IMR-90 (cell line): ENCODE measurements around the gene CCDC33. TPM values are rescaled to one million over a fixed set of nuclear protein-coding genes. Genes with fewer than 3 reads are reported as not detected.
A peak's percentile ranks its signal among the peaks of the same experiment; 100 is the strongest.

Source experiments
- ATAC-seq: fragments of 200-7000 bp; cut with Tn5 transposase; 2 replicates; pipeline ENCODE4 v1.9.1; 2020; ENCODE audit warnings: low read depth, mild to moderate bottlenecking, moderate library complexity
- BruUV-seq: library from RNA; stranded (reverse); fragments of 400-500 nt; replicated peaks from 2 replicates; lab custom pipeline; 2021; lab: Mats Ljungman, UMichigan
- CTCF ChIA-PET: fragments of 300-600 bp; formaldehyde crosslinking; extraction: SDS; loops from one replicate; lab custom pipeline; 2021; ENCODE audit warnings: antibody characterized with exemption; lab: Yijun Ruan, JAX
- POLR2A ChIA-PET: fragments of 300-600 bp; sonication (Branson Sonifier 250); formaldehyde crosslinking; loops from one replicate; lab custom pipeline; 2022; ENCODE audit warnings: antibody characterized with exemption; ENCODE audit not compliant: unreplicated experiment; lab: Charles Lee
- DNase-seq: peaks from one replicate; pipeline ENCODE4 v3.0.0; 2013
- H2AFZ ChIP-seq: replicated peaks from 2 replicates; pipeline ENCODE3; 2013; ENCODE audit warnings: low read length, mild to moderate bottlenecking; ENCODE audit not compliant: poor library complexity
- H2AK5ac ChIP-seq: 2 replicates; pipeline ENCODE4 v1.6.1; 2013; ENCODE audit warnings: low read depth, low read length, inconsistent platforms
- H2AK9ac ChIP-seq: replicated peaks from 2 replicates; pipeline ENCODE3; 2013; ENCODE audit warnings: mild to moderate bottlenecking, low read depth, low read length, moderate library complexity; ENCODE audit not compliant: poor library complexity
- H2BK120ac ChIP-seq: 2 replicates; pipeline ENCODE4 v1.6.1; 2013; ENCODE audit warnings: low read depth, low read length, inconsistent platforms
- H2BK15ac ChIP-seq: 3 replicates; pipeline ENCODE4 v1.6.1; 2013; ENCODE audit warnings: low read depth, low read length, inconsistent platforms
- H2BK20ac ChIP-seq: 2 replicates; pipeline ENCODE4 v1.6.1; 2013; ENCODE audit warnings: low read depth, mild to moderate bottlenecking, inconsistent platforms, low read length, moderate library complexity
- H2BK5ac ChIP-seq: 2 replicates; pipeline ENCODE4 v1.6.1; 2013; ENCODE audit warnings: mild to moderate bottlenecking, low read depth, low read length, inconsistent platforms; ENCODE audit not compliant: poor library complexity, severe bottlenecking
- H3K14ac ChIP-seq: replicated peaks from 2 replicates; pipeline ENCODE4 v1.6.1; 2013; ENCODE audit warnings: low read depth, low read length, inconsistent platforms
- H3K18ac ChIP-seq: 2 replicates; pipeline ENCODE4 v1.6.1; 2013; ENCODE audit warnings: low read depth, low read length, control low read depth
- H3K23ac ChIP-seq: 2 replicates; pipeline ENCODE4 v1.6.1; 2013; ENCODE audit warnings: low read depth, low read length, inconsistent platforms
- H3K27ac ChIP-seq: 2 replicates; pipeline ENCODE4 v1.5.1; 2013; ENCODE audit warnings: mild to moderate bottlenecking, control low read depth, low read length; ENCODE audit not compliant: insufficient read depth
- H3K27me3 ChIP-seq: 2 replicates; pipeline ENCODE4 v1.6.1; 2013; ENCODE audit warnings: low read length; ENCODE audit not compliant: control insufficient read depth, insufficient read depth
- H3K36me3 ChIP-seq: 2 replicates; pipeline ENCODE4 v1.6.1; 2013; ENCODE audit warnings: low read length, mixed read lengths; ENCODE audit not compliant: control insufficient read depth, insufficient read depth
- H3K4ac ChIP-seq: 2 replicates; pipeline ENCODE4 v1.6.1; 2013; ENCODE audit warnings: low read depth, low read length, inconsistent platforms
- H3K4me1 ChIP-seq: 2 replicates; pipeline ENCODE4 v1.6.1; 2013; ENCODE audit warnings: low read length, mixed read lengths; ENCODE audit not compliant: control insufficient read depth, insufficient read depth
- H3K4me2 ChIP-seq: 2 replicates; pipeline ENCODE4 v1.6.1; 2013; ENCODE audit warnings: low read depth, mild to moderate bottlenecking, control low read depth, low read length, moderate library complexity
- H3K4me3 ChIP-seq: 2 replicates; pipeline ENCODE4 v1.5.1; 2013; ENCODE audit warnings: low read depth, mild to moderate bottlenecking, control low read depth, low read length, moderate library complexity; ENCODE audit not compliant: insufficient read depth
- H3K56ac ChIP-seq: 2 replicates; pipeline ENCODE4 v1.6.1; 2013; ENCODE audit warnings: low read length, inconsistent platforms; ENCODE audit not compliant: insufficient read depth; ENCODE audit errors: extremely low read depth
- H3K79me1 ChIP-seq, 2 experiments: 2 replicates each; pipeline ENCODE4 v1.6.1; 2013; ENCODE audit warnings: low read length in 2 of 2, inconsistent platforms in 1 of 2, low read depth in 1 of 2
- H3K9ac ChIP-seq: 2 replicates; pipeline ENCODE4 v1.6.1; 2013; ENCODE audit warnings: low read depth, low read length, control low read depth
- H3K9me1 ChIP-seq: 2 replicates; pipeline ENCODE4 v1.6.1; 2013; ENCODE audit warnings: low read length, inconsistent platforms; ENCODE audit not compliant: insufficient read depth
- H3K9me3 ChIP-seq: 2 replicates; pipeline ENCODE4 v1.6.1; 2013; ENCODE audit warnings: low read length; ENCODE audit not compliant: control insufficient read depth, insufficient read depth
- H4K20me1 ChIP-seq: 2 replicates; pipeline ENCODE4 v1.6.1; 2013; ENCODE audit warnings: low read length, inconsistent platforms; ENCODE audit not compliant: insufficient read depth
- H4K5ac ChIP-seq: 2 replicates; pipeline ENCODE4 v1.6.1; 2013; ENCODE audit warnings: mild to moderate bottlenecking, low read depth, low read length, control low read depth
- H4K8ac ChIP-seq, 2 experiments: 2 replicates each; pipeline ENCODE4 v1.6.1; 2013; ENCODE audit warnings: low read depth in 2 of 2, low read length in 2 of 2, control low read depth in 1 of 2, inconsistent platforms in 1 of 2
- H4K91ac ChIP-seq: 2 replicates; pipeline ENCODE4 v1.6.1; 2013; ENCODE audit warnings: low read depth, low read length, inconsistent platforms; ENCODE audit not compliant: insufficient read depth
- BHLHE40 ChIP-seq: fragments of 150-350 bp; IDR thresholded peaks from 2 replicates; pipeline ENCODE4 v1.6.1; 2016; ENCODE audit warnings: mild to moderate bottlenecking, low read depth, low read length
- CEBPB ChIP-seq: IDR thresholded peaks from 2 replicates; pipeline ENCODE4 v1.6.1; 2012; ENCODE audit warnings: low read depth, low read length, improper control_type of control experiment
- NFE2L2 ChIP-seq: fragments of 150-350 bp; IDR thresholded peaks from 2 replicates; pipeline ENCODE4 v1.6.1; 2016; ENCODE audit warnings: low read depth, mild to moderate bottlenecking, low read length
- RCOR1 ChIP-seq: IDR thresholded peaks from 2 replicates; pipeline ENCODE4 v1.6.1; 2012; ENCODE audit warnings: mild to moderate bottlenecking, low read length, improper control_type of control experiment; ENCODE audit not compliant: insufficient replicate concordance
- RFX5 ChIP-seq: IDR thresholded peaks from 2 replicates; pipeline ENCODE4 v1.8.0; 2012; ENCODE audit warnings: low read depth, mild to moderate bottlenecking, low read length, moderate library complexity
- WGBS, 2 experiments: methylation state at CpG; one replicate each; pipeline versions ENCODE4 v1.1.5 to v1.1.7; 2013; ENCODE audit warnings: missing lambda C conversion rate in 2 of 2; ENCODE audit not compliant: insufficient read length in 1 of 2; ENCODE audit errors: extremely low coverage in 2 of 2; 5-methylcytosine and 5-hydroxymethylcytosine counted together
- dilution Hi-C: fragments of 300-500 bp; cut with HindIII; formaldehyde crosslinking; loops from one replicate; pipeline ENCODE4 v1.14.3; 2018; ENCODE audit warnings: low sequenced_read_pairs; ENCODE audit not compliant: unreplicated experiment
- in situ Hi-C: fragments of 300-500 bp; cut with MboI; formaldehyde crosslinking; loops from 3 replicates; pipeline ENCODE4 v1.14.3; 2019; ENCODE audit warnings: low sequenced_read_pairs, inconsistent platforms, mixed read lengths
- intact Hi-C: fragments of 100-400 bp; cut with micrococcal nuclease; formaldehyde crosslinking; loops from 2 replicates; pipeline ENCODE4 v1.10.0; 2022
- polyA plus RNA-seq, 3 experiments: library from polyadenylated mRNA; depleted of rRNA; stranded (reverse); fragments of >200 nt; gene quantifications; 2 replicates each; pipeline ENCODE4 v1.2.3, GENCODE V29; 2012; ENCODE audit warnings: low replicate concordance in 1 of 3
- total RNA-seq: library from RNA; depleted of rRNA; stranded (reverse); fragments of >200 nt; gene quantifications from 2 replicates; pipeline ENCODE4 v1.2.3, GENCODE V29; 2012

The CCDC33 gene
- total and polyA plus RNA-seq, 2 of the 4 experiments (the other 2 are of a cell fraction), result not detected

- Histone ChIP-seq H2AFZ (peak overlapping the region; percentile 32), H2AK9ac (peak overlapping the region; percentile 65), H3K27ac (no peak overlapping the region), H4K5ac (no peak overlapping the region), H2AK5ac (no peak overlapping the region), H4K91ac (no peak overlapping the region), H4K20me1 (no peaks in the 10 kb centered on the region), H4K8ac (no peak overlapping the region), H3K18ac (no peak overlapping the region), H3K4ac (no peak overlapping the region), H3K79me1 (no peaks in the 10 kb centered on the region), H3K4me2 (no peak overlapping the region), H2BK15ac (no peak overlapping the region), H3K4me1 (no peaks in the 10 kb centered on the region), H3K56ac (no peak overlapping the region), H3K4me3 (no peak overlapping the region), H3K36me3 (no peaks in the 10 kb centered on the region), H2BK120ac (no peak overlapping the region), H3K9me1 (no peaks in the 10 kb centered on the region), H3K9me3 (no peaks in the 10 kb centered on the region), H2BK20ac (no peak overlapping the region), H3K27me3 (peaks cover 66% of the 10 kb centered on the region), H3K23ac (no peak overlapping the region), H3K9ac (no peak overlapping the region), H2BK5ac (no peak overlapping the region), H3K14ac (no peak overlapping the region)
- WGBS, 2 experiments, result 18% methylated on average over 2 of the region's 5 CpGs; no CpG with 5 or more reads in 1 of the 2 experiments
- no TSS peak for BruUV-seq
- POLR2A ChIA-PET, result no interaction called here
- DNase-seq (peak; percentile 18), ATAC-seq (no peak)
- dilution Hi-C loops, result no loop called here
- intact Hi-C loops, result loop anchor here (1.0 kb wide), 1 partner anchor 26 kb away; no protein-coding TSS in a partner anchor
- in situ Hi-C loops, result no loop called here
- TF ChIP-seq RFX5 (no peak), BHLHE40 (no peak), RCOR1 (no peak), CEBPB (no peak), NFE2L2 (no peak)
- CTCF ChIA-PET, result interaction anchor here (1.0 kb wide), 1 partner anchor 58 kb away, joined by 3 read pairs; no protein-coding TSS in a partner anchor
These were observed 29.0 kb downstream of the CCDC33 start for GRCh38 chr15:74265046-74265639.
